HepG2 (cell line): ENCODE measurements around the gene LRRC8E. TPM values are rescaled to one million over a fixed set of nuclear protein-coding genes. Genes with fewer than 3 reads are reported as not detected.

Source experiments
- FOXA3 ChIP-seq: IDR thresholded peaks from 2 replicates; pipeline ENCODE4 v1.6.1; 2016; ENCODE audit warnings: missing genetic modification reagents, missing compliant biosample characterization
- HMGXB3 ChIP-seq: sonication (generic); formaldehyde crosslinking; IDR thresholded peaks from 2 replicates; pipeline ENCODE4 v1.4.0; 2020; ENCODE audit warnings: missing genetic modification reagents, borderline replicate concordance
- KLF12 ChIP-seq: sonication (generic); formaldehyde crosslinking; IDR thresholded peaks from 2 replicates; pipeline ENCODE4 v1.4.0; 2020; ENCODE audit warnings: missing genetic modification reagents, borderline replicate concordance
- SALL2 ChIP-seq: sonication (generic); formaldehyde crosslinking; IDR thresholded peaks from 2 replicates; pipeline ENCODE4 v1.8.1; 2023; ENCODE audit warnings: mild to moderate bottlenecking, missing genetic modification reagents, inconsistent platforms
- SIX4 ChIP-seq: sonication (generic); formaldehyde crosslinking; IDR thresholded peaks from 2 replicates; pipeline ENCODE4 v1.4.0; 2020; ENCODE audit warnings: missing genetic modification reagents
- THYN1 ChIP-seq: sonication (generic); formaldehyde crosslinking; IDR thresholded peaks from 2 replicates; pipeline ENCODE4 v1.8.1; 2023; ENCODE audit warnings: low read depth, mild to moderate bottlenecking, moderate library complexity, missing genetic modification reagents, borderline replicate concordance
- ZNF543 ChIP-seq: sonication (generic); formaldehyde crosslinking; IDR thresholded peaks from 2 replicates; pipeline ENCODE4 v1.4.0; 2020; ENCODE audit warnings: mild to moderate bottlenecking, missing genetic modification reagents
- ZNF605 ChIP-seq: sonication (generic); formaldehyde crosslinking; IDR thresholded peaks from 2 replicates; pipeline ENCODE4 v1.8.0; 2022; ENCODE audit warnings: mild to moderate bottlenecking, missing genetic modification reagents
- ZNF678 ChIP-seq: sonication (generic); formaldehyde crosslinking; IDR thresholded peaks from 2 replicates; pipeline ENCODE4 v1.4.0; 2020; ENCODE audit warnings: mild to moderate bottlenecking, missing genetic modification reagents
- ZNF749 ChIP-seq: sonication (generic); formaldehyde crosslinking; IDR thresholded peaks from 2 replicates; pipeline ENCODE4 v1.8.0; 2022; ENCODE audit warnings: mild to moderate bottlenecking, missing genetic modification reagents, moderate library complexity, borderline replicate concordance
- ZUFSP ChIP-seq: sonication (generic); formaldehyde crosslinking; IDR thresholded peaks from 2 replicates; pipeline ENCODE4 v1.9.0; 2021; ENCODE audit warnings: missing genetic modification reagents, mild to moderate bottlenecking, borderline replicate concordance
- polyA plus RNA-seq, 8 experiments: library from polyadenylated mRNA; depleted of rRNA in 3 of 8; stranded (reverse) in 7 of 8; unstranded in 1 of 8; fragments of >200 nt; fragmentation: Illumina TruSeq in 4 of 8; extraction: Trizol in 4 of 8; gene quantifications; 2 replicates each; pipeline versions ENCODE4 v1.2.1 to v1.2.3, GENCODE V29; 2011 to 2016; ENCODE audit warnings: low read depth in 4 of 8, missing spikeins in 1 of 8, mixed read lengths in 1 of 8; ENCODE audit not compliant: insufficient read depth in 1 of 8
- total RNA-seq, 5 experiments: library from RNA; depleted of rRNA; stranded (reverse); fragments of >200 nt; fragmentation: Illumina TruSeq; extraction: Trizol; gene quantifications; 2 replicates each; pipeline ENCODE4 v1.2.3, GENCODE V29; 2016; ENCODE audit warnings: low read depth in 1 of 5
- TF ChIP-seq, protein P1 (sequence below): sonication (generic); formaldehyde crosslinking; conservative IDR thresholded peaks from 2 replicates; pipeline ENCODE4 v1.8.0; 2022; ENCODE audit warnings: mild to moderate bottlenecking, moderate library complexity, missing genetic modification reagents
- TF ChIP-seq, protein P2 (sequence below): sonication (generic); formaldehyde crosslinking; IDR thresholded peaks from 2 replicates; pipeline ENCODE4 v1.4.0; 2020; ENCODE audit warnings: missing genetic modification reagents
- TF ChIP-seq, protein P3 (sequence below): IDR thresholded peaks from 2 replicates; pipeline ENCODE4 v1.4.0; 2020; ENCODE audit warnings: mild to moderate bottlenecking, missing genetic modification reagents

LRRC8E gene
- total and polyA plus RNA-seq, 2 of the 13 experiments (the other 11 are each of a cell fraction or from before 2014, with no cell fraction given), result 8.0 to 10.3 TPM

DNA sequence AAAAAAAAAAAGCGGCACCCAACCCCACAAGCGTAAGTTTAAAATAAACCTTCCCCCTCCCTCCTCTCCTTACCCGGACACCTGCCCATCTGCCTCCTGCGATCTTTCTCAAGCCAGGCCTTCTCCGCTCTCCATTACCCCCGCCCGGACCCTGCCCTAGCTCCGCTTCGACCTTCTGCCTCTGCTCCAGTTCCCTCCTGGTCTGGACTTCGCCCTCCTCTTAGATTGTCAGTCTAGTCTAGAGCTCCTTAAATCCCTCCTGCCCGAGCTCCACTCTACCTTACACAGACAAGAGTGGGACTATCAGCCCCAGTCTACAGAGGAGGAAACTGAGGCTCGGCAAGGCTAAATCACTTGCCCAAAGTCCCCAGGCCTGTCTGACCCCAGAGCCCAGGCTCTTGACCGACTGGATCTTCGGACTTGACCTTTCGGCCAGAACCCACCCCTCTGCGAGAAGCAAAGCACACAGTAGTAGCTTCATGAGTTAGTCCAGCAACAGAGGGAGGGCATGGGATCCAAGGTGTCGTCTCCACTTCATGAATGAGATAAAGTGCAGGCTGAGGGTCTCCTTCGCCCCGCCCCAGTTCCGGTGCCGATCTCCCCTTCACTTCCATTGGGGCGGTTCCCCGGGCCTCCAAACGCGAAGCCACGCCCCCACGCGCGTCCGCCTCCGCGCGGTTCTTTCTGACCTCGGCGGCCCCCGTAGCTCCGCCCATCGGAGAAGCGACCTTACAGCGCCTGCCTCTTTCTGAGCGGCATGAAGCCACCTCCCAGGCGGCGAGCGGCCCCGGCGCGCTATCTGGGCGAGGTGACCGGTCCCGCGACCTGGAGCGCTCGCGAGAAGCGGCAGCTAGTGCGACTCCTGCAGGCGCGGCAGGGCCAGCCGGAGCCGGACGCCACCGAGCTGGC is 31.6 kb downstream of the LRRC8E start, which contains the start of gene SNAPC2 (continued):
- TF ChIP-seq SIX4 (CRISPR knock-in tag) (0 out of 2 replicates have a peak, but pooled peaks have one; percentile 33), ZNF678 (CRISPR knock-in tag) (0 out of 2 replicates have a peak, but pooled peaks have one; percentile 43), HMGXB3 (peak; percentile 64; the same call in 1 of the 2 replicates), KLF12 (CRISPR knock-in tag) (0 out of 2 replicates have a peak, but pooled peaks have one; percentile 79), THYN1 (CRISPR knock-in tag) (no peak), ZNF749 (CRISPR knock-in tag) (peak; percentile 69; the same call in 1 of the 2 replicates), ZNF605 (CRISPR knock-in tag) (peak; percentile 93), SALL2 (CRISPR knock-in tag) (peak; percentile 81; the same call in 1 of the 2 replicates), ZUFSP (no peak), ZNF543 (CRISPR knock-in tag) (0 out of 2 replicates have a peak, but pooled peaks have one; percentile 43), FOXA3 (CRISPR knock-in tag) (peak; percentile 39)
- TF ChIP-seq, protein P1, sequence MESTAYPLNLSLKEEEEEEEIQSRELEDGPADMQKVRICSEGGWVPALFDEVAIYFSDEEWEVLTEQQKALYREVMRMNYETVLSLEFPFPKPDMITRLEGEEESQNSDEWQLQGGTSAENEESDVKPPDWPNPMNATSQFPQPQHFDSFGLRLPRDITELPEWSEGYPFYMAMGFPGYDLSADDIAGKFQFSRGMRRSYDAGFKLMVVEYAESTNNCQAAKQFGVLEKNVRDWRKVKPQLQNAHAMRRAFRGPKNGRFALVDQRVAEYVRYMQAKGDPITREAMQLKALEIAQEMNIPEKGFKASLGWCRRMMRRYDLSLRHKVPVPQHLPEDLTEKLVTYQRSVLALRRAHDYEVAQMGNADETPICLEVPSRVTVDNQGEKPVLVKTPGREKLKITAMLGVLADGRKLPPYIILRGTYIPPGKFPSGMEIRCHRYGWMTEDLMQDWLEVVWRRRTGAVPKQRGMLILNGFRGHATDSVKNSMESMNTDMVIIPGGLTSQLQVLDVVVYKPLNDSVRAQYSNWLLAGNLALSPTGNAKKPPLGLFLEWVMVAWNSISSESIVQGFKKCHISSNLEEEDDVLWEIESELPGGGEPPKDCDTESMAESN, result peak; percentile 76
- TF ChIP-seq, protein P2, sequence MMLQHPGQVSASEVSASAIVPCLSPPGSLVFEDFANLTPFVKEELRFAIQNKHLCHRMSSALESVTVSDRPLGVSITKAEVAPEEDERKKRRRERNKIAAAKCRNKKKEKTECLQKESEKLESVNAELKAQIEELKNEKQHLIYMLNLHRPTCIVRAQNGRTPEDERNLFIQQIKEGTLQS, result peak; percentile 28; the same call in 1 of the 2 replicates
- TF ChIP-seq, protein P3, sequence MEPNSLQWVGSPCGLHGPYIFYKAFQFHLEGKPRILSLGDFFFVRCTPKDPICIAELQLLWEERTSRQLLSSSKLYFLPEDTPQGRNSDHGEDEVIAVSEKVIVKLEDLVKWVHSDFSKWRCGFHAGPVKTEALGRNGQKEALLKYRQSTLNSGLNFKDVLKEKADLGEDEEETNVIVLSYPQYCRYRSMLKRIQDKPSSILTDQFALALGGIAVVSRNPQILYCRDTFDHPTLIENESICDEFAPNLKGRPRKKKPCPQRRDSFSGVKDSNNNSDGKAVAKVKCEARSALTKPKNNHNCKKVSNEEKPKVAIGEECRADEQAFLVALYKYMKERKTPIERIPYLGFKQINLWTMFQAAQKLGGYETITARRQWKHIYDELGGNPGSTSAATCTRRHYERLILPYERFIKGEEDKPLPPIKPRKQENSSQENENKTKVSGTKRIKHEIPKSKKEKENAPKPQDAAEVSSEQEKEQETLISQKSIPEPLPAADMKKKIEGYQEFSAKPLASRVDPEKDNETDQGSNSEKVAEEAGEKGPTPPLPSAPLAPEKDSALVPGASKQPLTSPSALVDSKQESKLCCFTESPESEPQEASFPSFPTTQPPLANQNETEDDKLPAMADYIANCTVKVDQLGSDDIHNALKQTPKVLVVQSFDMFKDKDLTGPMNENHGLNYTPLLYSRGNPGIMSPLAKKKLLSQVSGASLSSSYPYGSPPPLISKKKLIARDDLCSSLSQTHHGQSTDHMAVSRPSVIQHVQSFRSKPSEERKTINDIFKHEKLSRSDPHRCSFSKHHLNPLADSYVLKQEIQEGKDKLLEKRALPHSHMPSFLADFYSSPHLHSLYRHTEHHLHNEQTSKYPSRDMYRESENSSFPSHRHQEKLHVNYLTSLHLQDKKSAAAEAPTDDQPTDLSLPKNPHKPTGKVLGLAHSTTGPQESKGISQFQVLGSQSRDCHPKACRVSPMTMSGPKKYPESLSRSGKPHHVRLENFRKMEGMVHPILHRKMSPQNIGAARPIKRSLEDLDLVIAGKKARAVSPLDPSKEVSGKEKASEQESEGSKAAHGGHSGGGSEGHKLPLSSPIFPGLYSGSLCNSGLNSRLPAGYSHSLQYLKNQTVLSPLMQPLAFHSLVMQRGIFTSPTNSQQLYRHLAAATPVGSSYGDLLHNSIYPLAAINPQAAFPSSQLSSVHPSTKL (CRISPR knock-in tag), result 0 out of 2 replicates have a peak, but pooled peaks have one; percentile 17
